Forelimb muscle (tissue), 1 donor: Measurements from ENCODE around the gene PLCXD3. TPM values are rescaled to one million over a fixed set of nuclear protein-coding genes. Genes with fewer than 3 reads are reported as not detected.

Source experiments
- DNase-seq: peaks from one replicate; pipeline ENCODE4 v3.0.0-alpha.2; 2013; ENCODE audit warnings: low read depth
- polyA plus RNA-seq: library from polyadenylated mRNA; unstranded; fragments of 120-200 nt; gene quantifications from one replicate; pipeline ENCODE4 v1.2.1, GENCODE V29; 2013; ENCODE audit not compliant: insufficient read length

PLCXD3 gene
- polyA plus RNA-seq, 1 donor, result 0.09 TPM

- DNase-seq, result no peak
These were observed 220.4 kb downstream of the PLCXD3 start for GRCh38 chr5:41289970-41290464.

GRCh38 chr5:41286696-41287095 is 223.7 kb downstream of the PLCXD3 start:
- DNase-seq, result no peak

- no peak for DNase-seq
These were observed 224.2 kb downstream of the PLCXD3 start for GRCh38 chr5:41286165-41286564.

- DNase-seq, result no peak
These were observed 225.5 kb downstream of the PLCXD3 start for GRCh38 chr5:41284938-41285337.

GRCh38 chr5:41281215-41281810 is 229.1 kb downstream of the PLCXD3 start:
- no peak for DNase-seq

GRCh38 chr5:41279040-41279439 is 231.4 kb downstream of the PLCXD3 start:
- DNase-seq, result no peak

- no peak for DNase-seq
These were observed 232.7 kb downstream of the PLCXD3 start for GRCh38 chr5:41277476-41278245.

- DNase-seq, result no peak
These were observed 234.4 kb downstream of the PLCXD3 start for GRCh38 chr5:41275813-41276512.

- DNase-seq, result peak; percentile 6
These were observed 239.8 kb downstream of the PLCXD3 start for GRCh38 chr5:41270423-41271251.

- no peak for DNase-seq
These were observed 241.5 kb downstream of the PLCXD3 start for GRCh38 chr5:41268894-41269293.

GRCh38 chr5:41266377-41266776 is 244.0 kb downstream of the PLCXD3 start:
- DNase-seq, result no peak

- no peak for DNase-seq
These were observed 246.4 kb downstream of the PLCXD3 start for GRCh38 chr5:41264019-41264418.

- no peak for DNase-seq
These were observed 247.1 kb downstream of the PLCXD3 start for GRCh38 chr5:41263335-41263734.
